Activated CD4-positive, alpha-beta memory T cell treated with anti-CD3 and anti-CD28 coated beads, Interleukin-2, amount 10 ng/mL, durations not matched to agents 7 days and 5 days (primary cell): Measurements from ENCODE around the gene CNOT3. TPM values are rescaled to one million over a fixed set of nuclear protein-coding genes. Genes with fewer than 3 reads are reported as not detected.
"Not testable (repeated sequence)": the region's sequence is repeated elsewhere in the genome, so short reads cannot be mapped to it uniquely, and the experiment has no call there.

Source experiments
- CTCF ChIA-PET: fragments of 350-600 bp; sonication (Branson Sonifier 250); formaldehyde crosslinking; loops from one replicate; lab custom pipeline; 2021; ENCODE audit warnings: antibody characterized with exemption, inconsistent platforms; lab: Charles Lee
- POLR2A ChIA-PET: fragments of 350-600 bp; sonication (Branson Sonifier 250); formaldehyde crosslinking; loops from one replicate; lab custom pipeline; 2021; ENCODE audit warnings: antibody characterized with exemption; lab: Charles Lee
- DNase-seq: peaks from one replicate; pipeline ENCODE4 v3.0.0-alpha.2; 2020
- H3K27ac Mint-ChIP-seq: one replicate; pipeline ENCODE4 v1.8.0; 2021; ENCODE audit warnings: mild to moderate bottlenecking, mixed read lengths
- H3K27me3 Mint-ChIP-seq: one replicate; pipeline ENCODE4 v1.8.0; 2021; ENCODE audit warnings: mixed read lengths
- H3K36me3 Mint-ChIP-seq: one replicate; pipeline ENCODE4 v1.8.0; 2021; ENCODE audit warnings: low read depth, mixed read lengths
- H3K4me1 Mint-ChIP-seq: one replicate; pipeline ENCODE4 v1.8.0; 2021; ENCODE audit warnings: mixed read lengths
- H3K4me3 Mint-ChIP-seq: one replicate; pipeline ENCODE4 v1.8.0; 2021; ENCODE audit warnings: mild to moderate bottlenecking, mixed read lengths
- H3K9me3 Mint-ChIP-seq: one replicate; pipeline ENCODE4 v1.8.0; 2021; ENCODE audit warnings: mixed read lengths
- total RNA-seq, 2 experiments: library from RNA; stranded (reverse); gene quantifications; one replicate each; pipeline ENCODE4 v1.2.3, GENCODE V29; 2021

CNOT3 gene
- total RNA-seq, 2 experiments from 2014 or later: 62.6 to 66.9 TPM

- POLR2A ChIA-PET: interaction anchor here (6.1 to 7.8 kb wide), 2 partner anchors 8 to 16 kb away, joined by 49 to 169 read pairs; partner anchors contain the start of gene RPS9
- no peaks in the 10 kb centered on the region for H3K9me3 Mint-ChIP-seq
- H3K4me1 Mint-ChIP-seq: peaks cover 23% of the 10 kb centered on the region
These were observed 55.4 kb downstream of the CNOT3 start for GRCh38 chr19:54193011-54193410.

DNA sequence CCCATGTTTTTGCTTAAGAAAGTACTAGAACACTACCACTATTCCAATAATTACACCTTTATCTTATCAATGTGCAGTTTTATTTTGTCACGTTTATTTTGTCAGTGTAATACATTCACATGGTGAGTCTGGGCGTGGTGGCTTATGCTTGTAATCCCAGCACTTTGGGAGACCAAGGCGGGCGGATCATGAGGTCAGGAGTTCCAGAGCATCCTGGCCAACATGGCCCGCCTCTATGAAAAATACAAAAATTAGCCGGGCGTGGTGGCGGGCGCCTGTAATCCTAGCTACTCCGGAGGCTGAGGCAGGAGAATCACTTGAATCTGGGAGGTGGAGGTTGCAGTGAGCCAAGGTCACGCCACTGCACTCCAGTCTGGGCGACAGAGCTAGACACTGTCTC lies 56.9 kb downstream of the CNOT3 start:
- H3K4me3 Mint-ChIP-seq, DNase-seq, H3K27me3 Mint-ChIP-seq, CTCF ChIA-PET, H3K27ac Mint-ChIP-seq, POLR2A ChIA-PET, H3K9me3 Mint-ChIP-seq: not testable (repeated sequence)
- Mint-ChIP-seq H3K4me1 (peaks cover 23% of the 10 kb centered on the region), H3K36me3 (peaks cover 18% of the 10 kb centered on the region)

More at GRCh38 chr19:54193011-54193410, 55.4 kb downstream of the CNOT3 start:
- DNase-seq: no peak
- Mint-ChIP-seq H3K27ac (no peak overlapping the region), H3K36me3 (peaks cover 19% of the 10 kb centered on the region), H3K4me3 (peak overlapping the region; percentile 46), H3K27me3 (no peaks in the 10 kb centered on the region)
- CTCF ChIA-PET: no interaction called here

DNA sequence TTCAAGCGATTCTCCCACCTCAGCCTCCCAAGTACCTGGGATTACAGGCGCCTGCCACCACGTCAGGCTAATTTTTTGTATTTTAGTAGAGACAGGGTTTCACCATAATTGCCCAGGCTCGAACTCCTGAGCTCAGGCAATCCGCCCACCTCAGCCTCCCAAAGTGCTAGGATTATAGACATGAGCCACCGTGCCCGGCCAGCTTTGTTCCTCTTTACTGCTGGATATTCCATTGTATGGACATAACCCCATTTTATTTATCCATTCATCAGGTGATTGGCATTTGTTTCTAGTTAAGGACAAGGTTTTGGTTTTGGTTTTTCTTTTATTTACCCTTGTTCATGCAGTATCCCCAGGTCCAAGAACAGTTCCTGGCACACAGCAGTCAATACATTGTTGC lies 59.0 kb downstream of the CNOT3 start:
- CTCF ChIA-PET: no interaction called here
- Mint-ChIP-seq H3K36me3 (peaks cover 26% of the 10 kb centered on the region), H3K4me3 (no peak overlapping the region), H3K9me3 (no peaks in the 10 kb centered on the region), H3K27me3 (no peaks in the 10 kb centered on the region), H3K27ac (no peak overlapping the region), H3K4me1 (peaks cover 29% of the 10 kb centered on the region)
- no peak for DNase-seq
- POLR2A ChIA-PET: no interaction called here

- H3K4me1 Mint-ChIP-seq: peaks cover 29% of the 10 kb centered on the region
- H3K9me3 Mint-ChIP-seq: no peaks in the 10 kb centered on the region
- H3K36me3 Mint-ChIP-seq: peaks cover 29% of the 10 kb centered on the region
- POLR2A ChIA-PET: no interaction called here
- CTCF ChIA-PET: no interaction called here
- H3K27me3 Mint-ChIP-seq: no peaks in the 10 kb centered on the region
- no peak for DNase-seq
- no peak overlapping the region for H3K27ac Mint-ChIP-seq
- H3K4me3 Mint-ChIP-seq: no peak overlapping the region
These were observed 59.6 kb downstream of the CNOT3 start for GRCh38 chr19:54197121-54197520.

- H3K4me1 Mint-ChIP-seq: peaks cover 40% of the 10 kb centered on the region
- H3K4me3 Mint-ChIP-seq: peak overlapping the region; percentile 68
- DNase-seq: no peak
- H3K27me3 Mint-ChIP-seq: no peaks in the 10 kb centered on the region
- ChIA-PET CTCF (interaction anchor here (1.3 to 3.1 kb wide), 2 partner anchors 8 to 11 kb away, joined by 3 to 16 read pairs; partner anchors contain the start of genes MBOAT7 and TSEN34), POLR2A (interaction anchor here (1.2 to 5.9 kb wide), 6 partner anchors 10 to 84 kb away, joined by 3 to 169 read pairs (median 18); partner anchors contain the start of genes CNOT3, MBOAT7, PRPF31 and TFPT)
- no peaks in the 10 kb centered on the region for H3K9me3 Mint-ChIP-seq
- peak overlapping the region; percentile 44 for H3K27ac Mint-ChIP-seq
- H3K36me3 Mint-ChIP-seq: peaks cover 46% of the 10 kb centered on the region
These were observed 61.8 kb downstream of the CNOT3 start for GRCh38 chr19:54199401-54199800.

GRCh38 chr19:54201172-54201701 lies 63.7 kb downstream of the CNOT3 start:
- Mint-ChIP-seq H3K4me1 (peaks cover 59% of the 10 kb centered on the region), H3K4me3 (peak overlapping the region; percentile 91), H3K27ac (peak overlapping the region; percentile 95), H3K36me3 (peaks cover 56% of the 10 kb centered on the region), H3K27me3 (no peaks in the 10 kb centered on the region), H3K9me3 (no peaks in the 10 kb centered on the region)
- ChIA-PET POLR2A (interaction anchor here (0.7 to 5.9 kb wide), 18 partner anchors 9 to 262 kb away, joined by 3 to 169 read pairs (median 5); partner anchors contain the start of genes CNOT3, LENG1, LENG8 and LENG9), CTCF (interaction anchor here (0.6 to 3.1 kb wide), 6 partner anchors 10 to 98 kb away, joined by 3 to 16 read pairs (median 4); partner anchors contain the start of gene MBOAT7)
- no peak for DNase-seq

GRCh38 chr19:54201980-54202379 lies 64.4 kb downstream of the CNOT3 start:
- CTCF ChIA-PET: interaction anchor here (1.9 kb wide), 1 partner anchor 33 kb away, joined by 6 read pairs; no protein-coding TSS in a partner anchor
- Mint-ChIP-seq H3K4me1 (peaks cover 66% of the 10 kb centered on the region), H3K27me3 (no peaks in the 10 kb centered on the region)

DNA sequence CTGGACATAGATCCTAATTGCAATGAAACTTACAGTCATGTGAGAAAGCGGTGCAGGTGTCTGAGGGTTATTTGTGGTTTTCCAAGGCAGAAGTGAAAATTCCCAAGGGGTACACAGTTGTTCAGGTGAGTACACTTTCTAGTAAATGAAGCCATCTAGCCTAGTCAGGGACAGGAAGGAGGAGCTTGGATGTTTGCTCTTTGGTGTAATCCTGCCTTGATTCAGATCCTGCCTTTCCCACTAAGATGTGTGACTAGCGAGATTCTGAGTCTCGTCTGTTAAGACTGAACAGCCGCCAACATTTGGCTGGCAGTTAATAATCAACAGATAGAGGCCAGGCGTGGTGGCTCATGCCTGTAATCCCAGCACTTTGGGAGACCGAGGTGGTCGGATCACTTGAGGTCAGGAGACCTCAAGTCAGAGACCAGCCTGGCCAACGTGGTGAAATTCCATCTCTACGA lies 65.6 kb downstream of the CNOT3 start:
- CTCF ChIA-PET: no interaction called here
- H3K4me1 Mint-ChIP-seq: peaks cover 78% of the 10 kb centered on the region
- H3K27ac Mint-ChIP-seq: peak overlapping the region; percentile 55
- POLR2A ChIA-PET: interaction anchor here (5.3 to 5.9 kb wide), 2 partner anchors 7 to 13 kb away, joined by 60 to 169 read pairs; partner anchors contain the start of genes MBOAT7 and TSEN34
- H3K36me3 Mint-ChIP-seq: peaks cover 76% of the 10 kb centered on the region
- H3K4me3 Mint-ChIP-seq: peak overlapping the region; percentile 91
- H3K27me3 Mint-ChIP-seq: no peaks in the 10 kb centered on the region
- no peaks in the 10 kb centered on the region for H3K9me3 Mint-ChIP-seq
- DNase-seq: no peak

More at GRCh38 chr19:54201980-54202379, 64.4 kb downstream of the CNOT3 start:
- Mint-ChIP-seq H3K4me3 (peak overlapping the region; percentile 91), H3K36me3 (peaks cover 64% of the 10 kb centered on the region), H3K9me3 (no peaks in the 10 kb centered on the region), H3K27ac (peak overlapping the region; percentile 95)
- DNase-seq: no peak
- POLR2A ChIA-PET: interaction anchor here (1.5 to 5.9 kb wide), 5 partner anchors 9 to 247 kb away, joined by 5 to 169 read pairs (median 23); partner anchors contain the start of genes CNOT3, LENG1, LENG8 and MBOAT7

- Mint-ChIP-seq H3K27me3 (no peaks in the 10 kb centered on the region), H3K4me3 (peak overlapping the region; percentile 91), H3K36me3 (peaks cover 87% of the 10 kb centered on the region), H3K4me1 (peaks cover 89% of the 10 kb centered on the region), H3K9me3 (no peaks in the 10 kb centered on the region), H3K27ac (peak overlapping the region; percentile 21)
- CTCF ChIA-PET: interaction anchor here (1.1 to 1.4 kb wide), 2 partner anchors 16 to 61 kb away, joined by 5 to 9 read pairs; partner anchors contain the start of gene MBOAT7
- DNase-seq: no peak
- POLR2A ChIA-PET: interaction anchor here (1.5 to 2.1 kb wide), 3 partner anchors 14 to 46 kb away, joined by 6 to 10 read pairs (median 6); partner anchors contain the start of genes LENG1, MBOAT7 and TSEN34
These were observed 67.4 kb downstream of the CNOT3 start for GRCh38 chr19:54204767-54205468.

Other genes with a start within 250 kb of the CNOT3 start
- gene CACNG7, start 228.5 kb upstream of the CNOT3 start, total RNA-seq: not detected
- gene CACNG8, start 174.8 kb upstream of the CNOT3 start, total RNA-seq: under 1 TPM in 1 of 2 experiments, not detected in 1; 0.05 TPM
- gene CACNG6, start 146.1 kb upstream of the CNOT3 start, total RNA-seq: not detected
- gene VSTM1, start 73.9 kb upstream of the CNOT3 start, total RNA-seq: not detected
- not detected for gene TARM1, start 56.4 kb upstream of the CNOT3 start, total RNA-seq
- gene OSCAR, start 37.0 kb upstream of the CNOT3 start, total RNA-seq: under 1 TPM in 1 of 2 experiments, not detected in 1; 0.40 TPM
- gene NDUFA3, start 34.9 kb upstream of the CNOT3 start, total RNA-seq: 100 to 1,000 TPM; 115 to 116 TPM
- gene TFPT, start 22.1 kb upstream of the CNOT3 start, total RNA-seq: 10 to 100 TPM; 44.4 to 47.1 TPM
- 10 to 100 TPM; 53.5 to 55.0 TPM for gene PRPF31, start 22.0 kb upstream of the CNOT3 start, total RNA-seq
- gene LENG1, start 22.0 kb downstream of the CNOT3 start, total RNA-seq: 1 to 10 TPM; 8.3 to 9.2 TPM
- 1 to 10 TPM; 2.8 to 3.2 TPM for gene TMC4, start 35.4 kb downstream of the CNOT3 start, total RNA-seq
- gene MBOAT7, start 51.8 kb downstream of the CNOT3 start, total RNA-seq: 10 to 100 TPM; 90.8 to 93.4 TPM
- 10 to 100 TPM; 10.9 to 13.6 TPM for gene TSEN34, start 53.5 kb downstream of the CNOT3 start, total RNA-seq
- gene RPS9, start 63.1 kb downstream of the CNOT3 start, total RNA-seq: 1,000 to 10,000 TPM; 1,045 to 1,051 TPM
- gene LILRB3, start 85.2 kb downstream of the CNOT3 start, total RNA-seq: 1 to 10 TPM; 5.3 to 5.8 TPM
- under 1 TPM; 0.65 to 0.68 TPM for gene LILRA6, start 105.0 kb downstream of the CNOT3 start, total RNA-seq
- not detected for gene LILRB5, start 119.5 kb downstream of the CNOT3 start, total RNA-seq
- gene LILRB2, start 143.3 kb downstream of the CNOT3 start, total RNA-seq: not detected
- not detected for gene LILRA5, start 175.4 kb downstream of the CNOT3 start, total RNA-seq
- gene LILRA4, start 201.4 kb downstream of the CNOT3 start, total RNA-seq: not detected
- 10 to 100 TPM; 56.6 to 59.0 TPM for gene LAIR1, start 227.2 kb downstream of the CNOT3 start, total RNA-seq